HepG2 (cell line): ENCODE measurements around the gene TMEM41B. TPM values are rescaled to one million over a fixed set of nuclear protein-coding genes. Genes with fewer than 3 reads are reported as not detected.

Experiments used
- ATAC-seq: fragments of 200-7000 bp; cut with Tn5 transposase; 3 replicates; pipeline ENCODE4 v1.9.1; 2020; ENCODE audit warnings: mild to moderate bottlenecking, moderate library complexity
- BruUV-seq: library from RNA; stranded (reverse); fragments of 400-500 nt; replicated peaks from 2 replicates; lab custom pipeline; 2021; lab: Mats Ljungman, UMichigan
- CTCF ChIA-PET: fragments of 300-600 bp; formaldehyde crosslinking; extraction: SDS; loops from one replicate; lab custom pipeline; 2021; ENCODE audit warnings: low total read pairs, inconsistent platforms, low intra/inter-chr PET ratio; lab: Yijun Ruan, JAX
- POLR2A ChIA-PET: fragments of 350-600 bp; sonication (Branson Sonifier 250); formaldehyde crosslinking; loops from one replicate; lab custom pipeline; 2020; ENCODE audit warnings: antibody characterized with exemption, inconsistent platforms; lab: Yijun Ruan, JAX
- DNase-seq: peaks from one replicate; pipeline ENCODE4 v3.0.0-alpha.2; 2015; ENCODE audit warnings: low spot score
- FAIRE-seq: peaks from 3 replicates; lab custom pipeline; 2011; peaks lifted over from hg19 to GRCh38; lab: Jason Lieb, UNC
- H2AFZ ChIP-seq: one replicate; pipeline ENCODE4 v1.6.1; 2011; ENCODE audit warnings: low read length, inconsistent platforms
- H3K27ac ChIP-seq: fragments of 300-600 bp; 3 replicates; pipeline ENCODE4 v1.8.0; 2011; ENCODE audit warnings: mixed run types, mild to moderate bottlenecking, mixed read lengths, low read length, inconsistent platforms; ENCODE audit not compliant: insufficient read depth; ENCODE audit errors: extremely low read length
- H3K27me3 ChIP-seq, 2 experiments: fragments of 200-600 bp in 1 of 2; 2 replicates in 1 of 2; 3 replicates in 1 of 2; pipeline versions ENCODE4 v1.6.0 to v1.8.0; 2011; ENCODE audit warnings: low read length in 2 of 2, mild to moderate bottlenecking in 2 of 2, moderate library complexity in 2 of 2, inconsistent platforms in 1 of 2; ENCODE audit not compliant: insufficient read depth in 2 of 2, control insufficient read depth in 1 of 2
- H3K36me3 ChIP-seq, 2 experiments: fragments of 200-600 bp in 1 of 2; replicated peaks in 1 of 2; 2 replicates in 1 of 2; 3 replicates in 1 of 2; pipeline versions ENCODE4 v1.5.1 to v1.8.0; 2011; ENCODE audit warnings: low read length in 2 of 2, inconsistent platforms in 1 of 2; ENCODE audit not compliant: insufficient read depth in 2 of 2, control insufficient read depth in 1 of 2
- H3K4me1 ChIP-seq: 2 replicates; pipeline ENCODE4 v1.5.1; 2012; ENCODE audit warnings: low read length, inconsistent platforms; ENCODE audit not compliant: insufficient read depth
- H3K4me2 ChIP-seq: 2 replicates; pipeline ENCODE4 v1.6.0; 2011; ENCODE audit warnings: low read depth, low read length, inconsistent platforms
- H3K4me3 ChIP-seq, 3 experiments: fragments of 200-600 bp in 1 of 3; sonication (generic), shearing (Covaris generic) in 1 of 3; replicated peaks in 1 of 3; 2 replicates each; pipeline ENCODE4 v1.5.1; 2011 to 2016; ENCODE audit warnings: low read length in 3 of 3, inconsistent platforms in 2 of 3, low read depth in 2 of 3, mild to moderate bottlenecking in 2 of 3, control low read depth in 1 of 3, mixed read lengths in 1 of 3; ENCODE audit not compliant: insufficient read depth in 1 of 3
- H3K79me2 ChIP-seq: one replicate; pipeline ENCODE4 v1.6.1; 2011; ENCODE audit warnings: low read length, inconsistent platforms; ENCODE audit not compliant: insufficient read depth
- H3K9ac ChIP-seq: 2 replicates; pipeline ENCODE4 v1.6.0; 2011; ENCODE audit warnings: mild to moderate bottlenecking, low read depth, low read length, inconsistent platforms; ENCODE audit not compliant: insufficient read depth
- H3K9me3 ChIP-seq: 2 replicates; pipeline ENCODE4 v1.5.1; 2012; ENCODE audit warnings: mild to moderate bottlenecking, low read length
- H4K20me1 ChIP-seq: 2 replicates; pipeline ENCODE4 v1.6.0; 2011; ENCODE audit warnings: inconsistent platforms, mild to moderate bottlenecking, low read length, moderate library complexity; ENCODE audit not compliant: insufficient read depth
- AGO2 ChIP-seq: fragments of 200-400 bp; formaldehyde crosslinking; optimal IDR thresholded peaks from 2 replicates; pipeline ENCODE3; 2017; ENCODE audit warnings: mild to moderate bottlenecking, low read depth, low read length, moderate library complexity
- SMARCC2 ChIP-seq: fragments of 450-650 bp; IDR thresholded peaks from 2 replicates; pipeline ENCODE4 v1.6.1; 2017; ENCODE audit warnings: antibody characterized with exemption, mild to moderate bottlenecking
- TBL1XR1 ChIP-seq: fragments of 150-350 bp; IDR thresholded peaks from 2 replicates; pipeline ENCODE4 v1.6.1; 2014; ENCODE audit warnings: borderline replicate concordance, low read length; ENCODE audit not compliant: partially characterized antibody
- ZNF296 ChIP-seq: sonication (generic); formaldehyde crosslinking; conservative IDR thresholded peaks from 2 replicates; pipeline ENCODE4 v1.5.0; 2020; ENCODE audit warnings: mild to moderate bottlenecking, missing genetic modification reagents
- WGBS: methylation state at CpG from one replicate; pipeline ENCODE4 v1.1.6; 2017; ENCODE audit warnings: low lambda C conversion rate; 5-methylcytosine and 5-hydroxymethylcytosine counted together
- in situ Hi-C: cut with HindIII; loops from 2 replicates; pipeline ENCODE4 v1.10.0; 2017; ENCODE audit warnings: low pct_unique_long_range_greater_than_20kb; ENCODE audit not compliant: extremely low pct_ligation_motif_present
- intact Hi-C: fragments of 100-400 bp; cut with micrococcal nuclease; formaldehyde crosslinking; loops from one replicate; pipeline ENCODE4 v1.10.0; 2022; ENCODE audit not compliant: unreplicated experiment
- polyA plus RNA-seq, 8 experiments: library from polyadenylated mRNA; depleted of rRNA in 3 of 8; stranded (reverse) in 7 of 8; unstranded in 1 of 8; fragments of >200 nt; fragmentation: Illumina TruSeq in 4 of 8; extraction: Trizol in 4 of 8; gene quantifications; 2 replicates each; pipeline versions ENCODE4 v1.2.1 to v1.2.3, GENCODE V29; 2011 to 2016; ENCODE audit warnings: low read depth in 4 of 8, missing spikeins in 1 of 8, mixed read lengths in 1 of 8; ENCODE audit not compliant: insufficient read depth in 1 of 8
- total RNA-seq, 5 experiments: library from RNA; depleted of rRNA; stranded (reverse); fragments of >200 nt; fragmentation: Illumina TruSeq; extraction: Trizol; gene quantifications; 2 replicates each; pipeline ENCODE4 v1.2.3, GENCODE V29; 2016; ENCODE audit warnings: low read depth in 1 of 5
- TF ChIP-seq, protein P1 (sequence below): sonication (generic); formaldehyde crosslinking; IDR thresholded peaks from 2 replicates; pipeline ENCODE4 v1.8.1; 2022; ENCODE audit warnings: mild to moderate bottlenecking, missing genetic modification reagents
- TF ChIP-seq, protein P2 (sequence below): sonication (generic); formaldehyde crosslinking; IDR thresholded peaks from 2 replicates; pipeline ENCODE4 v1.5.0; 2020; ENCODE audit warnings: missing genetic modification reagents

The TMEM41B gene
- total and polyA plus RNA-seq, 2 of the 13 experiments (the other 11 are each of a cell fraction or from before 2014, with no cell fraction given), result 36.8 to 48.1 TPM

DNA sequence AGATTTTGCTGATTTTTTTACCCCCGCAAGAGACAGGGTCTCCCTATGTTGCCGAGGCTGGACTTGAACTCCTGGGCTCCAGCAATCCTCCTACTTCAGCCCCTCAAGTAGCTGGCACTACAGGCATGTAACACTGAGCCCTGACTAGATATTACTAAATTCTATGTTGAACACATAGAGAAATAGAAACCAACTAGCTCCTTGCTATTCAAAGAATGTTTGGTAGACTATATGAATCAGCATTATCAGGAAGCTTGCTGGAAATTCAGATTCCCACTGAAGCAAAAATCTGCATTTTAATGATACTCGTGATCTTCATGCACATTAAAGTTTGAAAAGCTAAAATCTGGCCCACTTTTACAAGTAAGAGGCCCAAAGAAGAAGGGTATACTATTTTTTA, 11.9 kb downstream of the TMEM41B start (continued):
- no peak for TF ChIP-seq ZNF296 (CRISPR knock-in tag)

DNA sequence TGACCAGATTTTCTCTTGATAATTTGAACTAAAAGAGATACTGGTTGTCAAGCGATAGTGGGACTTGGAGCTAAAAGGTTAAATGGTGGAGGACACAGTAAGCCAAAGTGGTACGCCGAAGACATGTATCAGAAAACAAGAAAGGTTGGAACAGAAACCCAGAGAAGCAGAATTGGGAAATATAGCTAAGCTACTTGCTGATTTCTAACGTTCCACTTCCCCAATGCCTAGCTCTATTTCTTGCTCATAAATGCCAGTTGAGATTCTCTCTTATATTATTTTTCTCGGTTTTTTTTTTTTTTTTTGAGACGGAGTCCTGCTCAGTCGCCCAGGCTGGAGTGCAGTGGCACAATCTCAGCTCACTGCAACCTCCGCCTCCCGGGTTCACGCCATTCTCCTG, 12.7 kb downstream of the TMEM41B start:
- TF ChIP-seq, protein P1, sequence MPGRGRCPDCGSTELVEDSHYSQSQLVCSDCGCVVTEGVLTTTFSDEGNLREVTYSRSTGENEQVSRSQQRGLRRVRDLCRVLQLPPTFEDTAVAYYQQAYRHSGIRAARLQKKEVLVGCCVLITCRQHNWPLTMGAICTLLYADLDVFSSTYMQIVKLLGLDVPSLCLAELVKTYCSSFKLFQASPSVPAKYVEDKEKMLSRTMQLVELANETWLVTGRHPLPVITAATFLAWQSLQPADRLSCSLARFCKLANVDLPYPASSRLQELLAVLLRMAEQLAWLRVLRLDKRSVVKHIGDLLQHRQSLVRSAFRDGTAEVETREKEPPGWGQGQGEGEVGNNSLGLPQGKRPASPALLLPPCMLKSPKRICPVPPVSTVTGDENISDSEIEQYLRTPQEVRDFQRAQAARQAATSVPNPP (CRISPR knock-in tag), result no peak
- TF ChIP-seq AGO2 (no peak), TBL1XR1 (no peak), SMARCC2 (no peak)
- TF ChIP-seq, protein P2, sequence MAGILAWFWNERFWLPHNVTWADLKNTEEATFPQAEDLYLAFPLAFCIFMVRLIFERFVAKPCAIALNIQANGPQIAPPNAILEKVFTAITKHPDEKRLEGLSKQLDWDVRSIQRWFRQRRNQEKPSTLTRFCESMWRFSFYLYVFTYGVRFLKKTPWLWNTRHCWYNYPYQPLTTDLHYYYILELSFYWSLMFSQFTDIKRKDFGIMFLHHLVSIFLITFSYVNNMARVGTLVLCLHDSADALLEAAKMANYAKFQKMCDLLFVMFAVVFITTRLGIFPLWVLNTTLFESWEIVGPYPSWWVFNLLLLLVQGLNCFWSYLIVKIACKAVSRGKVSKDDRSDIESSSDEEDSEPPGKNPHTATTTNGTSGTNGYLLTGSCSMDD (CRISPR knock-in tag), result no peak
- POLR2A ChIA-PET, result interaction anchor here (1.3 kb wide), 1 partner anchor 159 kb away, joined by 3 read pairs; the partner anchor contains the start of gene ZNF143
- Histone ChIP-seq H3K36me3 (peaks cover 6 to 11% of the 10 kb centered on the region in 2 experiments; a peak in 1 of 5 replicates), H3K79me2 (peaks cover 49% of the 10 kb centered on the region), H2AFZ (no peak overlapping the region), H3K4me3 (no peak overlapping the region), H4K20me1 (peaks cover 5% of the 10 kb centered on the region; the same call in 1 of the 2 replicates), H3K4me1 (peaks cover 7% of the 10 kb centered on the region), H3K4me2 (no peak overlapping the region), H3K27me3 (no peaks in the 10 kb centered on the region), H3K9ac (no peak overlapping the region), H3K9me3 (no peaks in the 10 kb centered on the region), H3K27ac (no peak overlapping the region)
- in situ Hi-C loops (no loop called here), intact Hi-C loops (no loop called here)
- no peak for FAIRE-seq
- no TSS peak for BruUV-seq
- DNase-seq, result no peak
- no peak for ATAC-seq
- CTCF ChIA-PET, result no interaction called here
- WGBS, result 76% methylated on average over 10 of the region's 10 CpGs
